Measurements from ENCODE around the gene TGFB2. TPM values are rescaled to one million over a fixed set of nuclear protein-coding genes. Genes with fewer than 3 reads are reported as not detected.

Gene TGFB2
- total and polyA plus RNA-seq, 2 donors (not counting 1 experiment from before 2014, with no cell fraction given) = 0.55 to 0.76 TPM

GRCh38 chr1:218303176-218303879 is 41.8 kb upstream of the TGFB2 start:
- intact Hi-C loops (cut with micrococcal nuclease) = no loop called here
- Histone ChIP-seq H2AFZ (ENCODE audit: insufficient read depth, low read depth, low read length, poor library complexity, severe bottlenecking) (no peak overlapping the region), H3K4me2 (replicated peaks; ENCODE audit: low read depth, low read length, poor library complexity, severe bottlenecking) (no peak overlapping the region), H3K4me3 (ENCODE audit: control extremely low read depth in 1 of 5, extremely low read depth in 1 of 5, insufficient read depth in 1 of 5, low read depth in 2 of 5, low read length in 4 of 5) (no peak overlapping the region), H3K27ac (ENCODE audit: low read length in 2 of 2) (no peak overlapping the region), H3K79me2 (ENCODE audit: control insufficient read depth, insufficient read depth, low read length) (peaks cover 12% of the 10 kb centered on the region), H3K9me3 (ENCODE audit: control extremely low read depth in 1 of 3, control insufficient read depth in 2 of 3, insufficient read depth in 1 of 3, low read length in 2 of 3) (no peaks in the 10 kb centered on the region), H4K20me1 (ENCODE audit: control insufficient read depth, insufficient read depth, low read length, poor library complexity, severe bottlenecking) (peaks cover 11% of the 10 kb centered on the region), H3K36me3 (replicated peaks in 1 of 2; ENCODE audit: control extremely low read depth in 1 of 2, control insufficient read depth in 1 of 2, extremely low read depth in 1 of 2, insufficient read depth in 2 of 2, low read length in 1 of 2) (peaks cover 12 to 28% of the 10 kb centered on the region in 2 experiments), H3K4me1 (ENCODE audit: control insufficient read depth in 2 of 2, insufficient read depth in 2 of 2, low read length in 2 of 2) (no peaks in the 10 kb centered on the region), H3K27me3 (replicated peaks in 1 of 4; ENCODE audit: control extremely low read depth in 1 of 4, control insufficient read depth in 3 of 4, insufficient read depth in 4 of 4, low read length in 3 of 4) (no peaks in the 10 kb centered on the region), H3K9ac (ENCODE audit: low read length) (no peak overlapping the region)
- no peaks in the 10 kb centered on the region for H3K27me3 Mint-ChIP-seq
- no peak for TF ChIP-seq EZH2 (IDR thresholded peaks at IDR 0.05; ENCODE audit: borderline replicate concordance, insufficient read depth, low read depth, low read length, poor library complexity, severe bottlenecking)
- TF ChIP-seq, protein P1, sequence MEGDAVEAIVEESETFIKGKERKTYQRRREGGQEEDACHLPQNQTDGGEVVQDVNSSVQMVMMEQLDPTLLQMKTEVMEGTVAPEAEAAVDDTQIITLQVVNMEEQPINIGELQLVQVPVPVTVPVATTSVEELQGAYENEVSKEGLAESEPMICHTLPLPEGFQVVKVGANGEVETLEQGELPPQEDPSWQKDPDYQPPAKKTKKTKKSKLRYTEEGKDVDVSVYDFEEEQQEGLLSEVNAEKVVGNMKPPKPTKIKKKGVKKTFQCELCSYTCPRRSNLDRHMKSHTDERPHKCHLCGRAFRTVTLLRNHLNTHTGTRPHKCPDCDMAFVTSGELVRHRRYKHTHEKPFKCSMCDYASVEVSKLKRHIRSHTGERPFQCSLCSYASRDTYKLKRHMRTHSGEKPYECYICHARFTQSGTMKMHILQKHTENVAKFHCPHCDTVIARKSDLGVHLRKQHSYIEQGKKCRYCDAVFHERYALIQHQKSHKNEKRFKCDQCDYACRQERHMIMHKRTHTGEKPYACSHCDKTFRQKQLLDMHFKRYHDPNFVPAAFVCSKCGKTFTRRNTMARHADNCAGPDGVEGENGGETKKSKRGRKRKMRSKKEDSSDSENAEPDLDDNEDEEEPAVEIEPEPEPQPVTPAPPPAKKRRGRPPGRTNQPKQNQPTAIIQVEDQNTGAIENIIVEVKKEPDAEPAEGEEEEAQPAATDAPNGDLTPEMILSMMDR (IDR thresholded peaks at IDR 0.05) = no peak
- ChIA-PET CTCF (no interaction called here), POLR2A (no interaction called here)
- no peaks in the 10 kb centered on the region for H3K9me3 Mint-ChIP-seq (ENCODE audit: insufficient read depth)
- no peak overlapping the region for H3K27ac Mint-ChIP-seq
- no peak for DNase-seq
- H3K4me3 Mint-ChIP-seq = no peak overlapping the region
- ATAC-seq (ENCODE audit: low read depth) = no peak
- H3K4me1 Mint-ChIP-seq = no peaks in the 10 kb centered on the region

GRCh38 chr1:218304281-218305039 is 40.7 kb upstream of the TGFB2 start:
- Mint-ChIP-seq H3K27me3 (no peaks in the 10 kb centered on the region), H3K4me3 (no peak overlapping the region), H3K27ac (no peak overlapping the region), H3K9me3 (ENCODE audit: insufficient read depth) (no peaks in the 10 kb centered on the region), H3K4me1 (no peaks in the 10 kb centered on the region)
- Histone ChIP-seq H4K20me1 (ENCODE audit: control insufficient read depth, insufficient read depth, low read length, poor library complexity, severe bottlenecking) (peaks cover 11% of the 10 kb centered on the region), H3K36me3 (replicated peaks in 1 of 2; ENCODE audit: control extremely low read depth in 1 of 2, control insufficient read depth in 1 of 2, extremely low read depth in 1 of 2, insufficient read depth in 2 of 2, low read length in 1 of 2) (peaks cover 12 to 34% of the 10 kb centered on the region in 2 experiments), H3K9me3 (ENCODE audit: control extremely low read depth in 1 of 3, control insufficient read depth in 2 of 3, insufficient read depth in 1 of 3, low read length in 2 of 3) (no peaks in the 10 kb centered on the region), H3K4me1 (ENCODE audit: control insufficient read depth in 2 of 2, insufficient read depth in 2 of 2, low read length in 2 of 2) (no peaks in the 10 kb centered on the region), H3K27ac (ENCODE audit: low read length in 2 of 2) (no peak overlapping the region), H3K27me3 (replicated peaks in 1 of 4; ENCODE audit: control extremely low read depth in 1 of 4, control insufficient read depth in 3 of 4, insufficient read depth in 4 of 4, low read length in 3 of 4) (no peaks in the 10 kb centered on the region), H2AFZ (ENCODE audit: insufficient read depth, low read depth, low read length, poor library complexity, severe bottlenecking) (no peak overlapping the region), H3K9ac (ENCODE audit: low read length) (no peak overlapping the region), H3K4me3 (ENCODE audit: control extremely low read depth in 1 of 5, extremely low read depth in 1 of 5, insufficient read depth in 1 of 5, low read depth in 2 of 5, low read length in 4 of 5) (no peak overlapping the region), H3K79me2 (ENCODE audit: control insufficient read depth, insufficient read depth, low read length) (peaks cover 7% of the 10 kb centered on the region), H3K4me2 (replicated peaks; ENCODE audit: low read depth, low read length, poor library complexity, severe bottlenecking) (no peak overlapping the region)
- CTCF ChIA-PET = no interaction called here
- TF ChIP-seq, protein P1 (IDR thresholded peaks at IDR 0.05) = no peak
- TF ChIP-seq EZH2 (IDR thresholded peaks at IDR 0.05; ENCODE audit: borderline replicate concordance, insufficient read depth, low read depth, low read length, poor library complexity, severe bottlenecking) = no peak
- intact Hi-C loops (cut with micrococcal nuclease) = no loop called here
- ATAC-seq (ENCODE audit: low read depth) = no peak
- POLR2A ChIA-PET = no interaction called here
- DNase-seq = no peak
- WGBS (ENCODE audit: insufficient coverage) = 60% methylated on average over 3 of the region's 8 CpGs
